Measurements from ENCODE around the gene STAT3. TPM values are rescaled to one million over a fixed set of nuclear protein-coding genes. Genes with fewer than 3 reads are reported as not detected.

STAT3 gene
- total RNA-seq, 1 experiment from 2014 or later, result 61.0 TPM

DNA sequence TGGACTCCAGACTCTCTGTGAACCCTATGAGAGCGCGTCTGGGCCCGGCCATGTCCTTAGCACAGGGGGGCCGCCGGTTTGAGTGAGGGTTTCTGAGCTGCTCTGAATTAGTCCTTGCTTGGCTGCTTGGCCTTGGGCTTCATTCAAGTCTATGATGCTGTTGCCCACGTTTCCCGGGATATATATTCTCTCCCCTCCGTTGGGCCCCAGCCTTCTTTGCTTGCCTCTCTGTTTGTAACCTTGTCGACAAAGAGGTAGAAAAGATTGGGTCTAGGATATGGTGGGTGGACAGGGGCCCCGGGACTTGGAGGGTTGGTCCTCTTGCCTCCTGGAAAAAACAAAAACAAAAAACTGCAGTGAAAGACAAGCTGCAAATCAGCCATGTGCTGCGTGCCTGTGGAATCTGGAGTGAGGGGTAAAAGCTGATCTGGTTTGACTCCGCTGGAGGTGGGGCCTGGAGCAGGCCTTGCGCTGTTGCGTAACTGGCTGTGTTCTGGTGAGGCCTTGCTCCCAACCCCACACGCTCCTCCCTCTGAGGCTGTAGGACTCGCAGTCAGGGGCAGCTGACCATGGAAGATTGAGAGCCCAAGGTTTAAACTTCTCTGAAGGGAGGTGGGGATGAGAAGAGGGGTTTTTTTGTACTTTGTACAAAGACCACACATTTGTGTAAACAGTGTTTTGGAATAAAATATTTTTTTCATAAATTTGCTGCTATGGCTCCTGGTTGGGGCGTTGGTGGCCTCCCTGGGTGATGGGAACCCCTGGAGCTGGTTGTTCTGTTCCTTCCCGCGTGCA lies 76.8 kb downstream of the STAT3 start:
- no peak for TF ChIP-seq CTCF (IDR thresholded peaks at IDR 0.05 in 2 of 3, conservative IDR thresholded peaks at IDR 0.05 in 1 of 3; ENCODE audit: borderline replicate concordance in 1 of 3, insufficient read depth in 1 of 3, low read depth in 2 of 3, low read length in 2 of 3)
- DNase-seq (ENCODE audit: low read depth, low spot score), result no peak
- no peak overlapping the region for H3K27ac ChIP-seq (ENCODE audit: low read depth, low read length)
- H3K27me3 ChIP-seq (ENCODE audit: insufficient read depth, low read length), result no peaks in the 10 kb centered on the region
- no peak overlapping the region for H3K9ac ChIP-seq (ENCODE audit: low read length)
- H3K79me2 ChIP-seq (ENCODE audit: insufficient read depth, low read length), result no peaks in the 10 kb centered on the region
- ChIA-PET POLR2A (no interaction called here), RAD21 (ENCODE audit: low non-redundant PET in 1 of 2, low total read pairs in 2 of 2, uncharacterized antibody in 2 of 2, unreplicated experiment in 2 of 2) (no interaction called here), CTCF (no interaction called here)
- H3K4me3 ChIP-seq (replicated peaks in 1 of 2; ENCODE audit: low read depth in 1 of 2, low read length in 2 of 2), result no peak overlapping the region
- H2AFZ ChIP-seq (ENCODE audit: low read depth, low read length, poor library complexity, severe bottlenecking), result no peak overlapping the region
- BruUV-seq (replicated peaks), result no TSS peak
- H3K9me3 ChIP-seq (ENCODE audit: control insufficient read depth in 1 of 2, insufficient read depth in 1 of 2, low read depth in 1 of 2, low read length in 2 of 2), result no peaks in the 10 kb centered on the region
- peaks cover 0 to 8% of the 10 kb centered on the region in 2 experiments; a peak in 1 of 4 replicates for H3K36me3 ChIP-seq (ENCODE audit: control insufficient read depth in 1 of 2, insufficient read depth in 2 of 2, low read length in 2 of 2)
- no peaks in the 10 kb centered on the region for H4K20me1 ChIP-seq (ENCODE audit: insufficient read depth)
- H3K4me2 ChIP-seq (ENCODE audit: low read length), result no peak overlapping the region
- H3K9me2 ChIP-seq (ENCODE audit: insufficient read depth), result no peaks in the 10 kb centered on the region
- intact Hi-C loops (cut with micrococcal nuclease), result no loop called here
- no peak for ATAC-seq
- H3K4me1 ChIP-seq (ENCODE audit: control insufficient read depth in 1 of 2, insufficient read depth in 2 of 2, low read length in 2 of 2), result no peaks in the 10 kb centered on the region

- no peaks in the 10 kb centered on the region for H3K27me3 ChIP-seq (ENCODE audit: insufficient read depth, low read length)
- no peak overlapping the region for H3K27ac ChIP-seq (ENCODE audit: low read depth, low read length)
- no peak for TF ChIP-seq RAD21 (IDR thresholded peaks at IDR 0.05; ENCODE audit: low read depth)
- TF ChIP-seq POLR2A (IDR thresholded peaks at IDR 0.05; ENCODE audit: borderline replicate concordance, extremely low read depth, insufficient read depth, insufficient read length), result no peak
- no peak for TF ChIP-seq EGR1 (IDR thresholded peaks at IDR 0.05; ENCODE audit: low read depth)
- TF ChIP-seq SP1 (IDR thresholded peaks at IDR 0.05; ENCODE audit: low read depth), result no peak
- TF ChIP-seq, protein P1, sequence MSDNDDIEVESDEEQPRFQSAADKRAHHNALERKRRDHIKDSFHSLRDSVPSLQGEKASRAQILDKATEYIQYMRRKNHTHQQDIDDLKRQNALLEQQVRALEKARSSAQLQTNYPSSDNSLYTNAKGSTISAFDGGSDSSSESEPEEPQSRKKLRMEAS (IDR thresholded peaks at IDR 0.05), result no peak
- TF ChIP-seq EZH2 (IDR thresholded peaks at IDR 0.05), result no peak
- no peak for TF ChIP-seq ZBTB33 (IDR thresholded peaks at IDR 0.05; ENCODE audit: extremely low read depth, insufficient replicate concordance, low read length)
- no peak for TF ChIP-seq CEBPB (IDR thresholded peaks at IDR 0.05; ENCODE audit: low read depth)
- TF ChIP-seq YY1 (IDR thresholded peaks at IDR 0.05; ENCODE audit: extremely low read depth, insufficient replicate concordance, low read depth, low read length), result no peak
- TF ChIP-seq POLR2AphosphoS5 (IDR thresholded peaks at IDR 0.05; ENCODE audit: low read depth, low read length), result no peak
- no peak for TF ChIP-seq SIN3A (IDR thresholded peaks at IDR 0.05; ENCODE audit: low read depth)
- H3K36me3 ChIP-seq (ENCODE audit: control insufficient read depth in 1 of 2, insufficient read depth in 2 of 2, low read length in 2 of 2), result peaks cover 0 to 6% of the 10 kb centered on the region in 2 experiments; a peak in 1 of 4 replicates
- no peak overlapping the region for H3K9ac ChIP-seq (ENCODE audit: low read length)
- BruUV-seq (replicated peaks), result no TSS peak
- CTCF ChIA-PET, result interaction anchor here (1.1 kb wide), 1 partner anchor 217 kb away, joined by 4 read pairs; no protein-coding TSS in a partner anchor
- RAD21 ChIA-PET (ENCODE audit: low non-redundant PET in 1 of 2, low total read pairs in 2 of 2, uncharacterized antibody in 2 of 2, unreplicated experiment in 2 of 2), result no interaction called here
- H2AFZ ChIP-seq (ENCODE audit: low read depth, low read length, poor library complexity, severe bottlenecking), result no peak overlapping the region
- H3K4me3 ChIP-seq (replicated peaks in 1 of 2; ENCODE audit: low read depth in 1 of 2, low read length in 2 of 2), result no peak overlapping the region
- H3K9me3 ChIP-seq (ENCODE audit: control insufficient read depth in 1 of 2, insufficient read depth in 1 of 2, low read depth in 1 of 2, low read length in 2 of 2), result no peaks in the 10 kb centered on the region
- ATAC-seq (no peak), DNase-seq (ENCODE audit: low read depth, low spot score) (no peak)
- POLR2A ChIA-PET, result no interaction called here
- no peaks in the 10 kb centered on the region for H3K79me2 ChIP-seq (ENCODE audit: insufficient read depth, low read length)
- H3K9me2 ChIP-seq (ENCODE audit: insufficient read depth), result no peaks in the 10 kb centered on the region
- H3K4me1 ChIP-seq (ENCODE audit: control insufficient read depth in 1 of 2, insufficient read depth in 2 of 2, low read length in 2 of 2), result no peaks in the 10 kb centered on the region
- intact Hi-C loops (cut with micrococcal nuclease), result no loop called here
- H3K4me2 ChIP-seq (ENCODE audit: low read length), result no peak overlapping the region
- no peaks in the 10 kb centered on the region for H4K20me1 ChIP-seq (ENCODE audit: insufficient read depth)
Measured at GRCh38 chr17:42310787-42311215, 77.4 kb downstream of the STAT3 start.
